BLaER1 (cell line): ENCODE data around the gene FER1L5.

ENCODE experiments used
- H3K27ac ChIP-seq: shearing (Covaris generic); formaldehyde crosslinking; 2 replicates; pipeline ENCODE4 v1.8.1; 2022
- H3K27me3 ChIP-seq: shearing (Covaris generic); formaldehyde crosslinking; 2 replicates; pipeline ENCODE4 v1.8.1; 2022
- H3K36me3 ChIP-seq: shearing (Covaris generic); formaldehyde crosslinking; 2 replicates; pipeline ENCODE4 v1.8.1; 2022
- H3K4me1 ChIP-seq: shearing (Covaris generic); formaldehyde crosslinking; 2 replicates; pipeline ENCODE4 v1.8.1; 2022
- H3K4me2 ChIP-seq: shearing (Covaris generic); formaldehyde crosslinking; 2 replicates; pipeline ENCODE4 v1.8.1; 2022
- H3K4me3 ChIP-seq: shearing (Covaris generic); formaldehyde crosslinking; 2 replicates; pipeline ENCODE4 v1.8.1; 2022
- H3K9ac ChIP-seq: shearing (Covaris generic); formaldehyde crosslinking; 2 replicates; pipeline ENCODE4 v1.8.1; 2022
- H3K9me3 ChIP-seq: shearing (Covaris generic); formaldehyde crosslinking; 2 replicates; pipeline ENCODE4 v1.8.1; 2022
- H4K20me1 ChIP-seq: shearing (Covaris generic); formaldehyde crosslinking; 2 replicates; pipeline ENCODE4 v1.8.1; 2022
- Cebpa-rat ChIP-seq: shearing (Covaris generic); IDR thresholded peaks from 2 replicates; pipeline ENCODE4 v1.8.1; 2022

The FER1L5 gene

GRCh38 chr2:96703021-96703751 is 60.6 kb downstream of the FER1L5 start:
- no peaks in the 10 kb centered on the region for H3K9me3 ChIP-seq
- H3K36me3 ChIP-seq, result peaks cover 63% of the 10 kb centered on the region
- no peak overlapping the region for H3K27ac ChIP-seq
- H3K4me2 ChIP-seq, result no peak overlapping the region
- H3K4me3 ChIP-seq, result no peak overlapping the region
- H3K9ac ChIP-seq, result no peak overlapping the region
- no peaks in the 10 kb centered on the region for H3K27me3 ChIP-seq
- no peaks in the 10 kb centered on the region for H4K20me1 ChIP-seq
- no peak for TF ChIP-seq Cebpa-rat
- peaks cover 8% of the 10 kb centered on the region for H3K4me1 ChIP-seq

GRCh38 chr2:96710985-96711384 is 68.4 kb downstream of the FER1L5 start:
- Histone ChIP-seq H3K4me3 (no peak overlapping the region), H3K4me1 (no peaks in the 10 kb centered on the region), H3K9me3 (0 out of 2 replicates have a peak, but pooled peaks cover 9% of the 10 kb centered on the region), H3K27ac (no peak overlapping the region), H3K27me3 (no peaks in the 10 kb centered on the region), H3K4me2 (no peak overlapping the region), H4K20me1 (no peaks in the 10 kb centered on the region), H3K36me3 (peaks cover 96% of the 10 kb centered on the region), H3K9ac (no peak overlapping the region)
- no peak for TF ChIP-seq Cebpa-rat

GRCh38 chr2:96715658-96716057 is 73.1 kb downstream of the FER1L5 start:
- Histone ChIP-seq H3K9ac (no peak overlapping the region), H3K36me3 (peaks cover 67% of the 10 kb centered on the region), H3K27me3 (no peaks in the 10 kb centered on the region), H3K4me1 (no peaks in the 10 kb centered on the region), H3K9me3 (no peaks in the 10 kb centered on the region), H3K27ac (no peak overlapping the region), H4K20me1 (no peaks in the 10 kb centered on the region), H3K4me3 (no peak overlapping the region), H3K4me2 (no peak overlapping the region)
- TF ChIP-seq Cebpa-rat, result no peak

- Histone ChIP-seq H4K20me1 (no peaks in the 10 kb centered on the region), H3K27me3 (no peaks in the 10 kb centered on the region), H3K4me3 (no peak overlapping the region), H3K4me2 (no peak overlapping the region), H3K27ac (no peak overlapping the region), H3K9me3 (no peaks in the 10 kb centered on the region), H3K4me1 (no peaks in the 10 kb centered on the region), H3K36me3 (peaks cover 63% of the 10 kb centered on the region), H3K9ac (no peak overlapping the region)
- no peak for TF ChIP-seq Cebpa-rat
Observed at GRCh38 chr2:96716388-96716787, 73.8 kb downstream of the FER1L5 start.

- Histone ChIP-seq H3K4me3 (no peak overlapping the region), H3K4me2 (no peak overlapping the region), H3K9ac (no peak overlapping the region), H3K36me3 (peaks cover 70% of the 10 kb centered on the region), H3K27ac (no peak overlapping the region), H4K20me1 (no peaks in the 10 kb centered on the region), H3K4me1 (no peaks in the 10 kb centered on the region), H3K9me3 (no peaks in the 10 kb centered on the region), H3K27me3 (no peaks in the 10 kb centered on the region)
- no peak for TF ChIP-seq Cebpa-rat
Observed at GRCh38 chr2:96726131-96726530, 83.6 kb downstream of the FER1L5 start.

GRCh38 chr2:96727431-96727830 is 84.9 kb downstream of the FER1L5 start:
- H3K9me3 ChIP-seq, result no peaks in the 10 kb centered on the region
- no peaks in the 10 kb centered on the region for H3K27me3 ChIP-seq
- H4K20me1 ChIP-seq, result no peaks in the 10 kb centered on the region
- H3K27ac ChIP-seq, result no peak overlapping the region
- no peak overlapping the region for H3K9ac ChIP-seq
- H3K4me3 ChIP-seq, result no peak overlapping the region
- no peak for TF ChIP-seq Cebpa-rat
- H3K4me2 ChIP-seq, result no peak overlapping the region
- H3K36me3 ChIP-seq, result peaks cover 76% of the 10 kb centered on the region
- no peaks in the 10 kb centered on the region for H3K4me1 ChIP-seq

GRCh38 chr2:96729748-96730147 is 87.2 kb downstream of the FER1L5 start:
- no peak overlapping the region for H3K4me3 ChIP-seq
- H3K36me3 ChIP-seq, result peaks cover 85% of the 10 kb centered on the region
- H3K27ac ChIP-seq, result no peak overlapping the region
- H3K4me2 ChIP-seq, result no peak overlapping the region
- no peaks in the 10 kb centered on the region for H4K20me1 ChIP-seq
- H3K27me3 ChIP-seq, result no peaks in the 10 kb centered on the region
- no peak overlapping the region for H3K9ac ChIP-seq
- TF ChIP-seq Cebpa-rat, result no peak
- H3K9me3 ChIP-seq, result no peaks in the 10 kb centered on the region
- H3K4me1 ChIP-seq, result no peaks in the 10 kb centered on the region

GRCh38 chr2:96730212-96730611 is 87.6 kb downstream of the FER1L5 start:
- TF ChIP-seq Cebpa-rat, result no peak
- H3K4me2 ChIP-seq, result no peak overlapping the region
- no peak overlapping the region for H3K27ac ChIP-seq
- no peak overlapping the region for H3K9ac ChIP-seq
- H3K9me3 ChIP-seq, result no peaks in the 10 kb centered on the region
- H3K4me3 ChIP-seq, result no peak overlapping the region
- H3K4me1 ChIP-seq, result no peaks in the 10 kb centered on the region
- H3K36me3 ChIP-seq, result peaks cover 90% of the 10 kb centered on the region
- H3K27me3 ChIP-seq, result no peaks in the 10 kb centered on the region
- no peaks in the 10 kb centered on the region for H4K20me1 ChIP-seq

GRCh38 chr2:96733931-96734330 is 91.4 kb downstream of the FER1L5 start:
- Histone ChIP-seq H3K27ac (no peak overlapping the region), H4K20me1 (no peaks in the 10 kb centered on the region), H3K4me1 (peaks cover 29% of the 10 kb centered on the region), H3K4me2 (no peak overlapping the region), H3K27me3 (no peaks in the 10 kb centered on the region), H3K9ac (no peak overlapping the region), H3K4me3 (no peak overlapping the region), H3K36me3 (peaks cover 83% of the 10 kb centered on the region), H3K9me3 (no peaks in the 10 kb centered on the region)
- TF ChIP-seq Cebpa-rat, result no peak

GRCh38 chr2:96734880-96735583 is 92.5 kb downstream of the FER1L5 start:
- H3K27me3 ChIP-seq, result no peaks in the 10 kb centered on the region
- peaks cover 34% of the 10 kb centered on the region for H3K4me1 ChIP-seq
- no peaks in the 10 kb centered on the region for H3K9me3 ChIP-seq
- no peak overlapping the region for H3K9ac ChIP-seq
- peaks cover 73% of the 10 kb centered on the region for H3K36me3 ChIP-seq
- H3K27ac ChIP-seq, result no peak overlapping the region
- TF ChIP-seq Cebpa-rat, result no peak
- H3K4me2 ChIP-seq, result no peak overlapping the region
- H3K4me3 ChIP-seq, result no peak overlapping the region
- no peaks in the 10 kb centered on the region for H4K20me1 ChIP-seq
